ENCODE results near the gene HBQ1.
"Not testable (repeated sequence)": the region's sequence is repeated elsewhere in the genome, so short reads cannot be mapped to it uniquely, and the experiment has no call there.

The HBQ1 gene

DNA sequence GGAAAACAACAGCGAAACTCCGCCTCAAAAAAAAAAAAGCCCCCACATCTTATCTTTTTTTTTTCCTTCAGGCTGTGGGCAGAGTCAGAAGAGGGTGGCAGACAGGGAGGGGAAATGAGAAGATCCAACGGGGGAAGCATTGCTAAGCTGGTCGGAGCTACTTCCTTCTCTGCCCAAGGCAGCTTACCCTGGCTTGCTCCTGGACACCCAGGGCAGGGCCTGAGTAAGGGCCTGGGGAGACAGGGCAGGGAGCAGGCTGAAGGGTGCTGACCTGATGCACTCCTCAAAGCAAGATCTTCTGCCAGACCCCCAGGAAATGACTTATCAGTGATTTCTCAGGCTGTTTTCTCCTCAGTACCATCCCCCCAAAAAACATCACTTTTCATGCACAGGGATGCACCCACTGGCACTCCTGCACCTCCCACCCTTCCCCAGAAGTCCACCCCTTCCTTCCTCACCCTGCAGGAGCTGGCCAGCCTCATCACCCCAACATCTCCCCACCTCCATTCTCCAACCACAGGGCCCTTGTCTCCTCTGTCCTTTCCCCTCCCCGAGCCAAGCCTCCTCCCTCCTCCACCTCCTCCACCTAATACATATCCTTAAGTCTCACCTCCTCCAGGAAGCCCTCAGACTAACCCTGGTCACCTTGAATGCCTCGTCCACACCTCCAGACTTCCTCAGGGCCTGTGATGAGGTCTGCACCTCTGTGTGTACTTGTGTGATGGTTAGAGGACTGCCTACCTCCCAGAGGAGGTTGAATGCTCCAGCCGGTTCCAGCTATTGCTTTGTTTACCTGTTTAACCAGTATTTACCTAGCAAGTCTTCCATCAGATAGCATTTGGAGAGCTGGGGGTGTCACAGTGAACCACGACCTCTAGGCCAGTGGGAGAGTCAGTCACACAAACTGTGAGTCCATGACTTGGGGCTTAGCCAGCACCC lies 5.0 kb upstream of the HBQ1 start:
- Histone ChIP-seq H3K4me3 (ENCODE audit: low read depth in 1 of 2, low read length in 2 of 2) (no peak overlapping the region), H4K20me1 (ENCODE audit: insufficient read depth, low read length) (peaks cover 7% of the 10 kb centered on the region; the same call in 1 of the 2 replicates), H3K36me3 (ENCODE audit: insufficient read depth, low read length) (no peaks in the 10 kb centered on the region), H3K9ac (ENCODE audit: low read depth, low read length) (no peak overlapping the region), H3K4me1 (ENCODE audit: insufficient read depth, low read length) (no peaks in the 10 kb centered on the region), H2AFZ (ENCODE audit: low read depth, low read length) (no peak overlapping the region), H3K79me2 (ENCODE audit: insufficient read depth, low read length) (no peaks in the 10 kb centered on the region), H3K27ac (ENCODE audit: low read length) (no peak overlapping the region), H3K27me3 (ENCODE audit: insufficient read depth, low read length, poor library complexity) (no peaks in the 10 kb centered on the region), H3K9me3 (ENCODE audit: insufficient read depth, low read length, severe bottlenecking) (no peaks in the 10 kb centered on the region), H3K4me2 (ENCODE audit: insufficient read depth, low read length) (no peak overlapping the region)
- TF ChIP-seq EZH2 (IDR thresholded peaks at IDR 0.05; ENCODE audit: borderline replicate concordance, low read depth, low read length, severe bottlenecking) = no peak
- TF ChIP-seq CTCF (IDR thresholded peaks at IDR 0.05; ENCODE audit: borderline replicate concordance, extremely low read depth, low read length, poor library complexity, severe bottlenecking) = no peak
- no peak for DNase-seq
- ATAC-seq (ENCODE audit: insufficient read depth, low read depth) = no peak

GRCh38 chr16:176006-176405 lies 4.3 kb upstream of the HBQ1 start:
- H3K4me2 ChIP-seq (ENCODE audit: insufficient read depth, low read length); H3K4me1 ChIP-seq (ENCODE audit: insufficient read depth, low read length); H2AFZ ChIP-seq (ENCODE audit: low read depth, low read length); H3K79me2 ChIP-seq (ENCODE audit: insufficient read depth, low read length); H3K27ac ChIP-seq (ENCODE audit: low read length); H3K27me3 ChIP-seq (ENCODE audit: insufficient read depth, low read length, poor library complexity); ATAC-seq (ENCODE audit: insufficient read depth, low read depth); H3K4me3 ChIP-seq (ENCODE audit: low read depth in 1 of 2, low read length in 2 of 2); H3K9ac ChIP-seq (ENCODE audit: low read depth, low read length); DNase-seq; H3K9me3 ChIP-seq (ENCODE audit: insufficient read depth, low read length, severe bottlenecking); H3K36me3 ChIP-seq (ENCODE audit: insufficient read depth, low read length); H4K20me1 ChIP-seq (ENCODE audit: insufficient read depth, low read length): not testable (repeated sequence)

DNA sequence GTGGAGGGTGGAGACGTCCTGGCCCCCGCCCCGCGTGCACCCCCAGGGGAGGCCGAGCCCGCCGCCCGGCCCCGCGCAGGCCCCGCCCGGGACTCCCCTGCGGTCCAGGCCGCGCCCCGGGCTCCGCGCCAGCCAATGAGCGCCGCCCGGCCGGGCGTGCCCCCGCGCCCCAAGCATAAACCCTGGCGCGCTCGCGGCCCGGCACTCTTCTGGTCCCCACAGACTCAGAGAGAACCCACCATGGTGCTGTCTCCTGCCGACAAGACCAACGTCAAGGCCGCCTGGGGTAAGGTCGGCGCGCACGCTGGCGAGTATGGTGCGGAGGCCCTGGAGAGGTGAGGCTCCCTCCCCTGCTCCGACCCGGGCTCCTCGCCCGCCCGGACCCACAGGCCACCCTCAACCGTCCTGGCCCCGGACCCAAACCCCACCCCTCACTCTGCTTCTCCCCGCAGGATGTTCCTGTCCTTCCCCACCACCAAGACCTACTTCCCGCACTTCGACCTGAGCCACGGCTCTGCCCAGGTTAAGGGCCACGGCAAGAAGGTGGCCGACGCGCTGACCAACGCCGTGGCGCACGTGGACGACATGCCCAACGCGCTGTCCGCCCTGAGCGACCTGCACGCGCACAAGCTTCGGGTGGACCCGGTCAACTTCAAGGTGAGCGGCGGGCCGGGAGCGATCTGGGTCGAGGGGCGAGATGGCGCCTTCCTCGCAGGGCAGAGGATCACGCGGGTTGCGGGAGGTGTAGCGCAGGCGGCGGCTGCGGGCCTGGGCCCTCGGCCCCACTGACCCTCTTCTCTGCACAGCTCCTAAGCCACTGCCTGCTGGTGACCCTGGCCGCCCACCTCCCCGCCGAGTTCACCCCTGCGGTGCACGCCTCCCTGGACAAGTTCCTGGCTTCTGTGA lies 3.5 kb upstream of the HBQ1 start, which contains the start of gene HBA1:
Gene HBA1 (plus strand): TSS at position 204 of the 906 bp plus-strand sequence. CDS start 37 bp downstream, at position 241.
- H3K4me1 ChIP-seq (ENCODE audit: insufficient read depth, low read length); H2AFZ ChIP-seq (ENCODE audit: low read depth, low read length); H3K4me2 ChIP-seq (ENCODE audit: insufficient read depth, low read length); H3K36me3 ChIP-seq (ENCODE audit: insufficient read depth, low read length); ATAC-seq (ENCODE audit: insufficient read depth, low read depth); H3K4me3 ChIP-seq (ENCODE audit: low read depth in 1 of 2, low read length in 2 of 2); DNase-seq; H3K79me2 ChIP-seq (ENCODE audit: insufficient read depth, low read length); H3K9me3 ChIP-seq (ENCODE audit: insufficient read depth, low read length, severe bottlenecking); H4K20me1 ChIP-seq (ENCODE audit: insufficient read depth, low read length); H3K9ac ChIP-seq (ENCODE audit: low read depth, low read length); H3K27me3 ChIP-seq (ENCODE audit: insufficient read depth, low read length, poor library complexity); H3K27ac ChIP-seq (ENCODE audit: low read length): not testable (repeated sequence)

DNA sequence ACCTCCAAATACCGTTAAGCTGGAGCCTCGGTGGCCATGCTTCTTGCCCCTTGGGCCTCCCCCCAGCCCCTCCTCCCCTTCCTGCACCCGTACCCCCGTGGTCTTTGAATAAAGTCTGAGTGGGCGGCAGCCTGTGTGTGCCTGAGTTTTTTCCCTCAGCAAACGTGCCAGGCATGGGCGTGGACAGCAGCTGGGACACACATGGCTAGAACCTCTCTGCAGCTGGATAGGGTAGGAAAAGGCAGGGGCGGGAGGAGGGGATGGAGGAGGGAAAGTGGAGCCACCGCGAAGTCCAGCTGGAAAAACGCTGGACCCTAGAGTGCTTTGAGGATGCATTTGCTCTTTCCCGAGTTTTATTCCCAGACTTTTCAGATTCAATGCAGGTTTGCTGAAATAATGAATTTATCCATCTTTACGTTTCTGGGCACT lies 2.9 kb upstream of the HBQ1 start:
- DNase-seq (no peak), ATAC-seq (ENCODE audit: insufficient read depth, low read depth) (no peak)
- no peak overlapping the region for H3K9ac ChIP-seq (ENCODE audit: low read depth, low read length)
- no peaks in the 10 kb centered on the region for H3K79me2 ChIP-seq (ENCODE audit: insufficient read depth, low read length)
- no peaks in the 10 kb centered on the region for H3K9me3 ChIP-seq (ENCODE audit: insufficient read depth, low read length, severe bottlenecking)
- peaks cover 11% of the 10 kb centered on the region for H3K4me1 ChIP-seq (ENCODE audit: insufficient read depth, low read length)
- TF ChIP-seq EZH2 (IDR thresholded peaks at IDR 0.05; ENCODE audit: borderline replicate concordance, low read depth, low read length, severe bottlenecking) (no peak), CTCF (IDR thresholded peaks at IDR 0.05; ENCODE audit: borderline replicate concordance, extremely low read depth, low read length, poor library complexity, severe bottlenecking) (no peak)
- no peak overlapping the region for H2AFZ ChIP-seq (ENCODE audit: low read depth, low read length)
- no peak overlapping the region for H3K4me2 ChIP-seq (ENCODE audit: insufficient read depth, low read length)
- H3K27me3 ChIP-seq (ENCODE audit: insufficient read depth, low read length, poor library complexity) = no peaks in the 10 kb centered on the region
- peaks cover 7% of the 10 kb centered on the region; the same call in 1 of the 2 replicates for H4K20me1 ChIP-seq (ENCODE audit: insufficient read depth, low read length)
- H3K27ac ChIP-seq (ENCODE audit: low read length) = no peak overlapping the region
- H3K4me3 ChIP-seq (ENCODE audit: low read depth in 1 of 2, low read length in 2 of 2) = no peak overlapping the region
- no peaks in the 10 kb centered on the region for H3K36me3 ChIP-seq (ENCODE audit: insufficient read depth, low read length)
